A549 treated with RU486 at 1 μM for 4 hours (cell line): ENCODE data around the gene TMEM269. TPM values are rescaled to one million over a fixed set of nuclear protein-coding genes. Genes with fewer than 3 reads are reported as not detected.

Experiments
- total RNA-seq: library from RNA; stranded (reverse); fragments of 200-300 nt; extraction: Qiagen RNA extraction; gene quantifications from 5 replicates; pipeline ENCODE4 v1.2.3, GENCODE V29; 2022; ENCODE audit warnings: low read depth

The TMEM269 gene, protein sequence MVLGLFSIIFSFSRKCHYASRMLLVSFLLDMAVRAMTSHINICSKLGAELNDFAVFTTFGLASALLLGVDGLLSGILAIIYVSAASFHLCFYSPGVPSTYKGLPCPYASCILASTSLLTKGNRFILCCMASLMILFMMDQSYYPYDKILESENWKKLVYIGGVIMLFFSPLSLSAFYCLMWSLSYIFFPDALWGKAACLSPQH
- total RNA-seq: 0.08 to 0.18 TPM (median 0.12 TPM) in 4 of 5 replicates, not detected in the other

DNA sequence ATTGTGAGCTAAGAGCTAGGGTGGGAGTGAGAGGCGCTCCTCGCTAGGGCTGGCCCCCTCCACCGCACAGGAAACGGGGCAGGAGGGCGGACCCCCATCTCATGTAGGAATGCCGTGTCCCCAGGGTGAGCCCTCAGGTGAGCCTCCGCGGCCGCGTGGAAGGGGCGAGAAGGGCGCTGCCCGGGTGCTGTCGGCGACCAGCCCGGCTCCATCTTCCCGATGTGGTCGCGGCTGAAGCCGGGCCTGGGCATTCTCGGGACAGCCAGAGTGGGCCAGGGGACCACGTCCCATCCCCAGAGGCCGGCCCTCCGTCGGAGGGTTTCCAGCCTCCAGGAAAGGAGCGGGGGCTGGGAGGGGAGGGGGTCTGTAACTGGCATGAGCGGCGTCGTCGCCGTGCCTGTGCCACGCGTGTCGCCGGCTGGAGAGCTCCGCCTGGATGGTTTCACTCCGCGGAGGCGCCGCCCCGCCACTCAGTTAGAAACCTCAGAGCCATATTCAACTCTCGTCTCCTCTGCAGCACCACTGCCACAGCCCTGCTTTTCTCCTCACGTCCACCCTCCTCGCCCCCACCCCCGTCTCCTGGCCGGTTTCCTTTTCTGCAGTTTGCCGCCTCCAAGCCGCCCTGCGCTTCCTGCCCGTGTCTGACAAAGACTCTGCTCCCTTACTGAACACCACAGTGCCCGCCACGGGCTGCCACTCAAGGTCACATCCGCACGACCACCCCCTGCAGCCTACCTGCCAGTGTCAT is at the start of gene TMEM269:
Gene TMEM269 (plus strand): TSS at position 46 of the 748 bp plus-strand sequence. CDS start 4,903 bp downstream, outside the sequence.

DNA sequence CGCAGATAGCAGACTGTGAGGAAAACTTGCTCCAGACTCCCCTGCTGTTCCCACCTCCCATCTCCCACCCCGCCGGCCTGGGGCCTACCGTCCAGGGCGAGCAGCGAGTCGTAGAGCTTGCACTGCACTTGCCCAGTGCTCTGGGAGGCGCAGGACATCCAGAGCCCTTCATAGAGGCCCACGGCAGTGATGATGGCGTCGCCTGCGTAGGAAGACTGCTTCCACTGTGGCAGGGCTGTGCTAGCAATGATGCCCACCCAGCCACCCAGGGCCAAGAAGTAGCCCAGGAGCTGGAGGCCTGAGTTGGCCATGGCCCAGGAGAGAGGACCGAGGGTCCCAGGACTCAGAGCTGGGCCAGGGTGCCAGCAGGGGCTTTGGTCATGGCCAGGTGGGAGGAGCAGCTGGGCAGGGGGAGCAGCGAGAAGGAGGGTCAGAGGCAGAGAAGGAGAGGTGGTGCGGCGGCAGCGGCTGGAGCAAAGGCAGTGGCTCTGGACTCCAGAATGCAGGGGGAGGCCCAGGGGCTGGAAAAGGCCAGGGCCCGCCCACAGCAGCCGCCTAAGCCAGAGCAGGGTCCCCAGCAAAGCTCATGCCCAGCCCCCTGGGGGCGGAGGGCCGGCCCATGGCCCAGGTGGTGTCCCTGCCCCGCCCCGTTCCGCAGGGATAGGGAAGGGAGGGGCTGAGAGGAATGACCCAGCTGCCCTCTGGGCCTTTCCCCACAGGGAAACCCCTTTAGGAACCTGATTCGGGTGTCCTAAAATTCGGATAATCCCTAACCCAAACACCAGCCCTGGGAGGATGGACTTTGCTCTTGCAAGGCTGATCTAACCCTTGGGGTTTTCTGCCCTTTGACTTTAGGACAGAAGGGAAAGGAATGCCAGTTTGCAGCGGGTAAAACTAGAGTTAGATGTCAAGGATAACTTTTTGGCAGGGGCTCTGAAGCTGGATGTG is 44.8 kb upstream of the TMEM269 start, which contains the start of gene CLDN19:
Gene CLDN19 (minus strand): TSS at position 484 of the 948 bp plus-strand sequence. CDS start 173 bp downstream, at position 311.

DNA sequence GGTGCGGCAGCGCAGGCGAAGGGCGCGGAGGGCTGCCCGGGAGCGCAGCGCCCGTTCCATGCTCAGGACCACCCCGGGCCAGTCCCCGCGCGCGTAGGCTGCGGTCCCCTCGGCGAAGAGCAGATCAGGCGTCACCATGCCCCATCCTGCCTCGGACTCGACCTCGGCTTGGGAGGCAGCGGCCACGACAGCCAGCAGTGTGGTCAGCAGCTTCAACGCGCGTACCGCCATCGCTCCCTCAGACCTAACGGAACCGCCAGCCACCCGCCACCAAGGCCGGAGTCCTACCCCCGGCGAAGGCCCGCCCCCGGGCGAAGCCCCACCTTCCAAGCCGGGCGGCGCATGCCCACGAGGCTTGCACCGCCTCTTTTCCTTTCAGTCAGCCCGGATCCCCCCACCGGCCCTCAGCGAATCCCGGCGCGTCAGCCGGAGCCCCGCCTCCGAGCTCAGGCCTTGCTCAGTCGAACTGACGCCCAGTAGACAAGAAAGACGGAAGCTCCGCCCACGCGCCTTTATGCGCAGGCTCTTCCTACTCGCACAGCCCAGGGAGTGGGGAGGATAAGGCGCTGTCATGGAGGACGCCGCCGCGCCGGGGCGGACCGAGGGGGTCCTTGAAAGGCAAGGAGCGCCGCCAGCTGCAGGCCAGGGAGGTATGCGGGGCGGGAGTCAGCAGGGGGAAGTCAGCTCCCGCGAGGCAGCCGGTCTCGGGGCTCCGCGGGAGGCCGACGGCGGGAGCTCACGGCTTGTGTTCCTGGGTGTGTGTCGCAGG is 17.9 kb upstream of the TMEM269 start, which contains the start of the genes C1orf50 and P3H1:
Gene C1orf50 (plus strand): TSS at position 509 of the 769 bp plus-strand sequence. CDS start 63 bp downstream, at position 572.
Gene P3H1 (minus strand): TSS at position 288 of the 769 bp plus-strand sequence. CDS start 57 bp downstream, at position 231.

DNA sequence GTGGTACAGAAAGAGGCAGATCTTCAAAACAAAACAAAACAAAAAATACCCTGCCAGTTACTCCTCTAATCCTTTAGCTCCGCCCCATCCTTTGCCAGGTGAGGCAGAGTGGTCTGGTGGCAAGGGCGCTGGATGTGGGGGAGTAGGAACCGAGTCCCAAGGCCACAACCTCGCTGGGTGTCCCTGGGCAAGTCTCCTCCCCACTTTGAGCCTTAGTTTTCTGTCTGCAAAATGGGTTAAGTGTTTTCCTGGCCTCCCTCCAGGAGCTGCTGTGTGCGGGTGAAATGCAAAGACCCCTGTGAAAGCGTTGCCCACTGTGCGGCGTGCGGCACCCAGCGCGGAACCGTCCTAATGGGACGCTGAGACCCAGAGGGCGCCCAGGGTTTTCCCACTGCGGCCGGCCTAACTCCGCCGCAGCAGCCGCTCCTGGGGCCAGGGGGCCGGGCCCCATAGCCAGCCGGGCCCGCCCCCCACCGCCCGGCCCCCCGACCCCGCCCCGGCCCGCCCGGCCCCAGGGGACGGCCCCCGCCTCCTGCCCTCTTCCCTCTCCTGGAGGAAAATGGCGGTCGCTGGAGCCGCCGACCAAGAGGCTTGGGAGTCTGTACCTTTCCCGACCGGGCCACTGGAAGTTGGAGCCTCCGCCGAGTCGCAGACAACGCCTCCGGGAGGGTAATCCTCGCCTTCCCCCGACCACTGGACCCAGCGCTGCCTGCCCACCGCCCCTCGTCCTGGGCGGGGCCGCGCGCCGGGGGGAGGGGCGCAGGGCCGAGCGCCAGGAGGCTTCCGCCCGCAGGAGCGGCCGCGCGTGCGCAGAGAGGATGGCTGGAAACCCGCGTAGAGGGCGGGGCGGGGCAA is 32.0 kb downstream of the TMEM269 start, which contains the start of the genes ERMAP and SVBP:
Gene ERMAP (plus strand): TSS at position 538 of the 855 bp plus-strand sequence. CDS start 13,327 bp downstream, outside the sequence.
Gene SVBP (minus strand): TSS at position 813 of the 855 bp plus-strand sequence. CDS start 853 bp downstream, outside the sequence.

DNA sequence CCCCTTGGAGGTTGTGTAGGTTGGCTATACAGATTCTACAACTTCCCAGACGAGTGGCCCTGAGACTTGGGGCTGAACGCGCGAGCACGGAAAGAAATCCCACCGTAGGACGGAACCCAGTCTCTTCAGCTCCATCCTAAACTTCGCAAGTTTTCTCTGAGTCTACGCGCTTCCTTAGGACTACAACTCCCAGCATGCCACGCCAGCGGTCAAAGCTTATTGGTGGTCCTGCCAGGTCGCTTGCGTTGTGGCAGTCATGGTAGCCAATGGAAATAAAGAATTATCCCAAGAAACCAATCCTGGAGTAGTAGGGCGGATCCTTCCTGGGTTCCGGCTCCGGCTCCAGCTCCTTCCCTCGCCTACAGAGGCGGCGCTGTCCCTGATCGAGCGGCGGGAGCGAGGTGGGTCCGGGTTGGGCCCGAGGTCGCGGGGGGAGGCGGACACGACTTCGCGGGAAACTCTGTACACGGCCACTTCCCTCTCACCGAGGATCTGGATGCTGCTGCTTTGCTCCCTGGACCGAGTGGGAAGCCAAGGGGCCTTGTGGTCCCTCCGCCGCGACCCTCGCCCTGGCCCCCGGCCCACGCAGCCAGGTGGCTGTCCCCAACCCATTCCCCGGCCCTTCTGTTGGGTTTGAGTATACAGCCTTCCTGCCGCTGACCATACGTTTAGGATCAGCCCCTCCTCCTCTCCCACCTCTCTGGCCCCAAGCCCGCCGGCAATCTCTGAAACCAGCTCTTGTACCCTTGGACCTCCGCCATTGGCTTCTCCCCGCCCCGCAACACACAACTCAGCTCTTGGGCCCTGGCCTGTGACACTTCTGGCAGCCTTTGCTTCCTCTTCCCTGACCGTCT is 61.7 kb downstream of the TMEM269 start, which contains the start of gene ZNF691:
Gene ZNF691 (plus strand): TSS at position 357 of the 854 bp plus-strand sequence. CDS start 3,046 bp downstream, outside the sequence.

Other genes with a start within 250 kb of the TMEM269 start
- 58.8 to 75.0 TPM (median 71.3 TPM) in 5 replicates for gene PPIH, start 126.6 kb upstream of the TMEM269 start, total RNA-seq
- 738 to 825 TPM (median 781 TPM) in 5 replicates for gene YBX1, start 102.6 kb upstream of the TMEM269 start, total RNA-seq
- gene CLDN19, start 44.8 kb upstream of the TMEM269 start, total RNA-seq: not detected in 5 replicates
- 27.7 to 34.8 TPM (median 31.5 TPM) in 5 replicates for gene P3H1, start 18.0 kb upstream of the TMEM269 start, total RNA-seq
- gene C1orf50, start 17.7 kb upstream of the TMEM269 start, total RNA-seq: 2.1 to 4.4 TPM (median 3.2 TPM) in 5 replicates
- gene ERMAP, start 32.1 kb downstream of the TMEM269 start, total RNA-seq: 3.3 to 3.6 TPM (median 3.4 TPM) in 5 replicates
- gene SVBP, start 32.4 kb downstream of the TMEM269 start, total RNA-seq: 13.3 to 15.3 TPM (median 13.9 TPM) in 5 replicates
- 5.8 to 7.2 TPM (median 6.3 TPM) in 5 replicates for gene ZNF691, start 61.6 kb downstream of the TMEM269 start, total RNA-seq
- 114 to 141 TPM (median 136 TPM) in 5 replicates for gene SLC2A1, start 173.9 kb downstream of the TMEM269 start, total RNA-seq